Skeletal muscle tissue (tissue), 4 donors: ENCODE results near the gene KDELR3. TPM values are rescaled to one million over a fixed set of nuclear protein-coding genes. Genes with fewer than 3 reads are reported as not detected.
"Not testable (repeated sequence)": the region's sequence is repeated elsewhere in the genome, so short reads cannot be mapped to it uniquely, and the experiment has no call there.

Experiments
- H3K27ac ChIP-seq: one replicate; pipeline ENCODE4 v1.7.0; 2013; ENCODE audit warnings: mild to moderate bottlenecking, low read depth, low read length, inconsistent platforms
- H3K27me3 ChIP-seq, 3 donors: one replicate each; pipeline ENCODE4 v1.7.0; 2013; ENCODE audit warnings: low read length in 3 of 3; ENCODE audit not compliant: control insufficient read depth in 3 of 3, insufficient read depth in 3 of 3
- H3K36me3 ChIP-seq, 3 donors: one replicate each; pipeline ENCODE4 v1.7.0; 2013; ENCODE audit warnings: low read length in 3 of 3; ENCODE audit not compliant: control insufficient read depth in 3 of 3, insufficient read depth in 3 of 3
- H3K4me1 ChIP-seq, 3 donors: one replicate each; pipeline ENCODE4 v1.7.0; 2013; ENCODE audit warnings: low read length in 3 of 3, mild to moderate bottlenecking in 3 of 3; ENCODE audit not compliant: control insufficient read depth in 3 of 3, insufficient read depth in 3 of 3
- H3K4me3 ChIP-seq, 3 donors: one replicate each; pipeline ENCODE4 v1.7.0; 2013; ENCODE audit warnings: low read length in 3 of 3
- H3K9ac ChIP-seq, 3 donors: one replicate each; pipeline ENCODE4 v1.7.0; 2013; ENCODE audit warnings: low read length in 3 of 3, mild to moderate bottlenecking in 3 of 3, moderate library complexity in 2 of 3, low read depth in 1 of 3
- H3K9me3 ChIP-seq, 3 donors: one replicate each; pipeline ENCODE4 v1.7.0; 2013; ENCODE audit warnings: low read length in 3 of 3; ENCODE audit not compliant: control insufficient read depth in 3 of 3
- total RNA-seq: library from RNA; depleted of rRNA; stranded (reverse); fragments of >200 nt; gene quantifications from one replicate; pipeline ENCODE4 v1.2.3, GENCODE V29; 2014
- donor health status: Osteomylitis.

The KDELR3 gene
- total RNA-seq, 1 donor from 2014 or later, result 32.9 TPM

DNA sequence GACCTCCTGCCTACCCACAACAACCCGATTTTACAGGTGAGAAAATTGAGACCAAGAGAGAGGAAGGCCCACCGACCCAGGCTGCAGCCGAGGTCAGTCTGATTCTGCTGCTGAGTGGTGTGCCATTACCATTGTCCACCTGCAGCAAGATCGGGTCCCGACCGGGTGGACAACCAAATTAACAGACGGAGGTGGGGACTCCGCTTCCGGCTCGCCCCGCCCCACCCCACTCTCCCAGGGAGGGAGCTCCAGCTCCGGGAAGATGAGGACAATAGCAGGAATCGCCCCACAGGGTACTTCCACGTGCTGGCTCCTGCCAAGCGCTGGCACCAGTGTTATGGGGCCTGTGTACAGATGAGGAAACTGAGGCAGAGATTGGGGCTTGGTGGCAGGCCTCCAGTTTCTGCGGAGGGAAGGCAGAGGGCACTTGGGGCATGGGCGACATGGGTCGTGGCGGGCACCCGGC lies 425 bp upstream of the KDELR3 start:
- no peak overlapping the region for H3K27ac ChIP-seq
- H3K36me3 ChIP-seq, result no peaks in the 10 kb centered on the region
- H3K9me3 ChIP-seq, result no peaks in the 10 kb centered on the region
- H3K27me3 ChIP-seq, result peaks cover 23 to 49% (median 41%) of the 10 kb centered on the region in 3 donors
- peak overlapping the region; percentile 40 to 75 (median 61) for H3K9ac ChIP-seq
- H3K4me1 ChIP-seq, result peaks cover 0 to 14% (median 13%) of the 10 kb centered on the region in 3 donors
- peak overlapping the region; percentile 63 to 65 (median 65) for H3K4me3 ChIP-seq

DNA sequence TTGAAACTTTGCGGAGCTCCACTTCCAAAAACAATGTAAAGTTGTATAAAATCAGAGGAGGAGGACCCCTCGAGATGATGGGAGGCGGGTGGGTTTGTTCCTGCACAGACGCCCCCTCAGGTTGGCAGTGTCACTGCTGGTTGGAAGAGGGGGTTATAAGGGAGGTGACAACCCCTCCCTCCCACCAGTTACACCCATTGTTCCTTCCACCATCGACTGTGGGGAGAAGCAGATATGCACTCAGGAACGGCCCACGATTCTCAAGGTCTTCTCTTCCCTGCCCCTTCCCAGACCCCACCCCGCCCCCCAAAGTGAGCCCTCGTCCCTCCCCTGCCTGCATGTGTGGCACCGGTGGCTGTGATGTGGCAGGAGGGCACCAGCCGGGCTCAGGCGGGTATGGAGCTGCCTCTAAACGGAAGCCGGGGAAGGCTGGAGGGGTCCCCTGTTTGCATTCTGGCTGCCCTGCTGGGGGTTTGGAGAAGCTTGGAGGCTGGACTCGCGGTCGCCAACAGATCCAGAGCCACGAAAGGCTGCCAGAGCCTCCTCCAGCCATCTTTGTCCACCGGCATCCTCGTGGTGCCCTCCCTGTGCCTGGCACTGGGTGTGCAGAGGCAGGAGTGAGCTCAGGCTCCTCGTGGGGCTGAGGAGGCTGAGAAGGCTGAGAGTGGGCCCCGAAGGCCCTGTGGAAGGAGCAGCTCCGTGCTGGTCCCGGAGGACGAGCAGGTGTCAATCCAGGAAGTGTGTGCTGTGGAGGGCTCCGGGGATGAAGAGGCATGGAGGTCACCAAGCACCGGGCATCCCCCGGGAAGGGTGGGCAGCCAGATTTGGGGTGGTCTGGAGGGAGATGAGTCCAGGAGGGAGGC lies 778 bp downstream of the KDELR3 start:
- no peak overlapping the region for H3K27ac ChIP-seq
- H3K4me3 ChIP-seq, result peak overlapping the region; percentile 65 to 72 (median 67)
- peak overlapping the region; percentile 63 to 75 (median 72) for H3K9ac ChIP-seq
- no peaks in the 10 kb centered on the region for H3K9me3 ChIP-seq
- H3K27me3 ChIP-seq, result peaks cover 17 to 43% (median 37%) of the 10 kb centered on the region in 3 donors
- no peaks in the 10 kb centered on the region for H3K36me3 ChIP-seq
- peaks cover 0 to 14% (median 13%) of the 10 kb centered on the region in 3 donors for H3K4me1 ChIP-seq

DNA sequence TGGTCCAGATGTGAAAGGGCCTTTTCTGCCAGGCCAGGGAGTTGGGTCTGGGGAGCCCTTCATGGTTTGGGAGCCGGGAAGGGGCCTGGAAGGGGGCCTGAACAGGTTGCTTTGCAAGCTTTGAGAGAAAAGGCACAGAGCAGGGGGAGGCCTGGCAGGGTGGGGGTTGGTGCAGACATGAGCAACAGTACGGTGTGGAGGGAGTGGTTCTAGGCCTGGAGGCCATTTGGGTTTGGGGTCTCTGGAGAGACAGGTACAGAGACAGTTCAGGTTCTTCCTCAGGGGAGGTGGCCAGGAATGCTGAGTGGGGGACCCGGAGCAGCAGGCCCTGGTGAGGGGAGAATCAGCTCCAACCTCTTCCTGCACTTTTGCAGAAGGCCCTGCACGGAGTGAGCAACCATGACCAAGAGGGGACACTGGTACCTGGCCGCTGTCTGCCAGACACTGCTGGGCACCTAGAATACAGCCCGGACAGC lies 1.4 kb downstream of the KDELR3 start:
- Histone ChIP-seq H3K27me3 (peaks cover 13 to 41% (median 31%) of the 10 kb centered on the region in 3 donors), H3K9me3 (no peaks in the 10 kb centered on the region), H3K4me3 (no peak overlapping the region), H3K27ac (no peak overlapping the region), H3K4me1 (peaks cover 0 to 14% (median 13%) of the 10 kb centered on the region in 3 donors), H3K36me3 (no peaks in the 10 kb centered on the region), H3K9ac (no peak overlapping the region)

DNA sequence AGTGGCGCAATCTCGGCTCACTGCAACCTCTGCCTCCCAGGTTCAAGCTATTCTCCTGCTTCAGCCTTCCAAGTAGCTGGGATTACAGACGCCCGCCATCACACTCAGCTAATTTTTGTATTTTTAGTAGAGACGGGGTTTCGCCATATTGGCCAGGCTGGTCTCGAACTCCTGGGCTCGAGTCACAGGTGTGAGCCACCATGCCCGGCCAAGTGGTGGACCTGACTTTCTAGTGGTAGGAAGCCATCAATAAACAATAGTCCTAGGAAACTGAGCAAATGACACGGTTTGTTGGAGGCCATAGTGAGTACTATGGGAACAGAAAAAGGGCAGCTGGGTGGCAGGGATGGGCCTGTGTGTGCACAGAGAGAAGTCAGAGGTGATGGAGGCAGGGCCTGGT lies 2.3 kb downstream of the KDELR3 start:
- not testable (repeated sequence) for H3K9ac ChIP-seq, H3K4me3 ChIP-seq, H3K9me3 ChIP-seq, H3K27ac ChIP-seq, H3K36me3 ChIP-seq
- Histone ChIP-seq H3K27me3 (peaks cover 13 to 39% (median 29%) of the 10 kb centered on the region in 3 donors), H3K4me1 (peaks cover 0 to 14% (median 13%) of the 10 kb centered on the region in 3 donors)

DNA sequence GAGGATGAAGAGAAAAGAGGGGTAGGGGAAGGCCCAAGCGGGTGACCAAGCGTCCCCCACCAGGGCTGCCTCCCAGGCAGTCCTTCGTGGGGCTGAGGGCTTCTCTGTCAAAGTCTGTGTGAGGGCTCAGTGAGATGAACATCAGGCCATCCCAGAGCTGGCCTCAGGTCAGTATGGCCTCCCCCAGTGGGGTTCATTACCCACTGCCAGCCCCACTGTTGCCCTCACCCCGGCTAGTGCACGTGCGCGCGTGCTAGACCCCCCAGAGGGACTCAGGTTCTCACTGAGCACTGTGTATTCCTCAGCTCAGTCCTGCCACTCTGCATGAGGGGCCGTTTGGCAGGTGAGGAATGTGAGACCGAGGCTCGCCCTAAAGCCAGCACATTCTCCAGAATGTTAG lies 3.3 kb downstream of the KDELR3 start:
- Histone ChIP-seq H3K27ac (no peak overlapping the region), H3K4me1 (peaks cover 0 to 14% (median 13%) of the 10 kb centered on the region in 3 donors), H3K36me3 (no peaks in the 10 kb centered on the region), H3K4me3 (no peak overlapping the region), H3K9ac (no peak overlapping the region), H3K9me3 (no peaks in the 10 kb centered on the region), H3K27me3 (peaks cover 7 to 28% (median 19%) of the 10 kb centered on the region in 3 donors)

DNA sequence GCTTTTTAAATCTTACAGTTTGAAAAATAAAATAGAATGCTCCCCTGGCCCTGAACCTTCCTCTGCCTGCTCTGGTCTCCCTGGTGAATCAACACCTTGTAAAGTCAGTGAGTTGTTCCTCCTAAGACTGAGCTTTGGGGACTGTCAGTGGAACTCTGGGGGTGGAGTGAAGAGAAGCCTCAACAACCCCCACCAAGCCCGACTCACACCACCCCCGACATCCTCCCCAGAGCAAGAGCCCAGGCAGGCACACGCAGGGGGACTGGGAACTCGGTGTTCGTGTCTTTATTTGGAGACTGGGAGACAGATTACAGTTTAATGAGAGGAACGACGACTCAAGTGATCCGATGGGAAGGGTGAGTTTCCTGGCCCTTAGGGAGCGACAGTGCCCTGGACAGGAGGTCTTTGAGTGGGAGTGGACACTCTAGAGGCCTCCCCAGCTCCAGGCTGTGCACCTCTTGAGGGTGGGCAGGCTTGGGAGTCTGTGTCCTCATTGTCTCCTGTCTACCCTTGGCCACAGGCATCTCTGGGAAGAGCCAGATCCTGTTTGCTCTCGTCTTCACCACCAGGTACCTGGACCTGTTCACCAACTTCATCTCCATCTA lies 6.2 kb downstream of the KDELR3 start:
- no peak overlapping the region for H3K27ac ChIP-seq
- no peaks in the 10 kb centered on the region for H3K4me1 ChIP-seq
- peaks cover 0 to 6% (median 0%) of the 10 kb centered on the region in 3 donors for H3K27me3 ChIP-seq
- no peak overlapping the region for H3K9ac ChIP-seq
- H3K4me3 ChIP-seq, result no peak overlapping the region
- H3K36me3 ChIP-seq, result peaks cover 0 to under 1% (median 0%) of the 10 kb centered on the region in 3 donors
- H3K9me3 ChIP-seq, result no peaks in the 10 kb centered on the region

DNA sequence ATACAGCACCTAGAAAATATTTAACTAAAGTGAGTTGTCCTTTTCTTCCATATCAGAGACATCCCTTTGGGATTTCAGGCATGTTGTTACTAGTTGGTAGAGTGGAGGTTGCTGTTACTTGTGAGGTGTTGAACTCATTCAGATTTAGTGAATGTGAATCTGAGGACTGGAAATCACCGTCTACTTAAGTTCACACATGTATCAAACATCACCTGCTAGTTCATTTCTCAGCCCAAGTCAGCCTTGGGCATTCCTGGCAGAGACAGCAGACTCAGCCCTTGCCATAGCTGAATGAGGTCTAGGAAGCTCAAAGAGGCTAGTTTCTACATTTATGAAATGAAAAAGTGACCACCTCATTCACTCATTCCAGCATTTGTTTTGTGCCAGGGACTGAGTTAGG lies 9.7 kb downstream of the KDELR3 start:
- Histone ChIP-seq H3K9ac (no peak overlapping the region), H3K4me1 (no peaks in the 10 kb centered on the region), H3K27me3 (peaks cover 0 to 4% (median 0%) of the 10 kb centered on the region in 3 donors), H3K36me3 (peaks cover 4 to 27% (median 15%) of the 10 kb centered on the region in 3 donors), H3K9me3 (no peaks in the 10 kb centered on the region), H3K27ac (no peak overlapping the region), H3K4me3 (no peak overlapping the region)

DNA sequence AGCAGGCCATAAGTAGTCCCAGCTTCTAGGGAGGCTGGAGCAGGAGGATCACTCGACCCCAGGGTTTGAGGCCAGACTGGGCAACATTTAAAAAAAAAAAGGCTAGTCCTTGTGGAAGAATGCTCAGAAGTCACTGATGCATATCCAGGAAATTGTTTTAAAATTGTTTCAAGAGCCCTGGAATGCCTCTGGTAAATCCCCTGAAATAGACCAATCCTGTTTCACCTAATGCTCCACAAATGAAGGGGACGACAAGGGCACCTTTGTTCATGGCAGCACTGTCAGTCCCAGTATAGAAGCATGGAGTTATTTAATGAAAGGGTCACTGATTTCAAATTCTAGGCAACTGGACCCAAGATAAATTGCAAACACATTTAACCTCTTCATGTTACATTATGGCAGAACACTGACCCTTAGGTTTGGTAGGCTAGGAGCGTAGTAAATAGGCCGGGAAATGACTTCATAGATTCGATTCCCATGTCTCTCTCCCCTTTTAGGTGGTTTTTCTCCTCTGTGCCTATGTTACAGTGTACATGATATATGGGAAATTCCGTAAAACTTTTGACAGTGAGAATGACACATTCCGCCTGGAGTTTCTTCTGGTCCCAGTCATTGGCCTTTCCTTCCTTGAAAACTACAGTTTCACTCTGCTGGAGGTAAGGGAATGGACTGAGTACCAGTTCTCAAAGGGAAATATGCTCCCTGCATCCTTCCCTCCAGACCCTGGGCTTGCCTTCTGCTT lies 11.4 kb downstream of the KDELR3 start:
- H3K36me3 ChIP-seq, result peaks cover 16 to 43% (median 32%) of the 10 kb centered on the region in 3 donors
- no peak overlapping the region for H3K4me3 ChIP-seq
- H3K27me3 ChIP-seq, result peaks cover 0 to 1% (median 0%) of the 10 kb centered on the region in 3 donors
- no peak overlapping the region for H3K27ac ChIP-seq
- no peaks in the 10 kb centered on the region for H3K4me1 ChIP-seq
- no peaks in the 10 kb centered on the region for H3K9me3 ChIP-seq
- H3K9ac ChIP-seq, result no peak overlapping the region

DNA sequence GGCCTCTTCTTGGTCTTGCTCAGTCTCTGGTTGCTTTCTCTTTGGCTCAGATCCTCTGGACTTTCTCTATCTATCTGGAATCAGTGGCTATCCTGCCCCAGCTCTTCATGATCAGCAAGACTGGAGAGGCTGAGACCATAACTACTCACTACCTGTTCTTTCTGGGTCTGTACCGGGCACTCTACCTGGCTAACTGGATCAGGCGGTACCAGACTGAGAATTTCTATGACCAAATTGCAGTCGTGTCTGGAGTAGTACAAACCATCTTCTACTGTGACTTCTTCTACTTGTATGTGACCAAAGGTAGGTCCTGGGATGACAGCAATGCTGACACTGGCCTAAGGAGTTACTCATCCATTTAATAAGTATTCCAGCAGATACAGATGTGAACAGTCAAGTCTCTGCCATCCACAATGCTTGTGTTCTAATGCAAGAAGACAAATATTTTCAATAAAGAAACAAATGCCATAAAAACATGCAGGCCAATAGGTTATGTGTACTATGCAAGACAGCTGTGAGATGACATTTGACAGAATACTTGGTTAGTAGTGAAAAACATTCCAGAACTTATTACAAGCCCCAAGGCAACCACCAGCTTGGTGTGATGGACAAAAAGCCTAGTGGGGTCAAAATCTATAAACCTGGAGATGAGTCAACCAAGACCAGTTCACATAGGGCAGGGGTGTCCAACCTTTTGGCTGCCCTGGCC lies 13.4 kb downstream of the KDELR3 start:
- Histone ChIP-seq H3K36me3 (peaks cover 32 to 60% (median 49%) of the 10 kb centered on the region in 3 donors), H3K9ac (no peak overlapping the region), H3K4me1 (peaks cover 0 to 3% (median 0%) of the 10 kb centered on the region in 3 donors), H3K27ac (no peak overlapping the region), H3K9me3 (no peaks in the 10 kb centered on the region), H3K27me3 (no peaks in the 10 kb centered on the region), H3K4me3 (no peak overlapping the region)
